Measurements from ENCODE around the gene TTC5.

TTC5 gene

DNA sequence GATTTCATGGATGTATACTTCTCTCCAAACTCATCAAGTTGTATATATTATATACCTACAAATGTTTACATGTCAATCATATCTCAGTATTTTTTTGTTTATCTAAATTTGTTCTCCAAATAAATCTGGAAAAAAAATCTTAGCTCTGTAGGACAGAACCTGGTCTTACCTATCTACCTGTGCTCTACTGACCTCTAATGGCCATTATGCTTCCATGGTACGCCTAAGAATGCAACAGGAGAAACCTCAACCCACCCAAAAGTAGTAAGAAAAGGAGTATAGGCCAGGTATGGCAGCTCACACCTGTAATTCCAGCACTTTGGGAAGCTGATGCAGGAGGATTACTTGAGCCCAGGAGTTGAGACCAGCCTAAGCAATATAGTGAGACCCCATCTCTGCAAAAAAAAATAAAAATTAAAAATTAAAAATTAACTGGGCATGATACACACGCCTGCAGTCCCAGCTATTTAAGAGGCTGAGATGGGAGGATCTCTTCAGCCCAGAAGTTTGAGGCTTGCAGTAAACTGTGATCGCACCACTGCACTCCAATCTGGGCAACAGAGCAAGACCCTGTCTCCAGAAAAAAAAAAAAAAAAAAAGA is 58.0 kb downstream of the TTC5 start:
- CTCF ChIA-PET: no interaction called here
- no peak for DNase-seq (ENCODE audit: low read depth, low spot score)

More for the DNA sequence above, 58.0 kb downstream of the TTC5 start:
- no peak overlapping the region for H3K4me3 ChIP-seq (ENCODE audit: low read depth, low read length)
- TF ChIP-seq, protein P1, sequence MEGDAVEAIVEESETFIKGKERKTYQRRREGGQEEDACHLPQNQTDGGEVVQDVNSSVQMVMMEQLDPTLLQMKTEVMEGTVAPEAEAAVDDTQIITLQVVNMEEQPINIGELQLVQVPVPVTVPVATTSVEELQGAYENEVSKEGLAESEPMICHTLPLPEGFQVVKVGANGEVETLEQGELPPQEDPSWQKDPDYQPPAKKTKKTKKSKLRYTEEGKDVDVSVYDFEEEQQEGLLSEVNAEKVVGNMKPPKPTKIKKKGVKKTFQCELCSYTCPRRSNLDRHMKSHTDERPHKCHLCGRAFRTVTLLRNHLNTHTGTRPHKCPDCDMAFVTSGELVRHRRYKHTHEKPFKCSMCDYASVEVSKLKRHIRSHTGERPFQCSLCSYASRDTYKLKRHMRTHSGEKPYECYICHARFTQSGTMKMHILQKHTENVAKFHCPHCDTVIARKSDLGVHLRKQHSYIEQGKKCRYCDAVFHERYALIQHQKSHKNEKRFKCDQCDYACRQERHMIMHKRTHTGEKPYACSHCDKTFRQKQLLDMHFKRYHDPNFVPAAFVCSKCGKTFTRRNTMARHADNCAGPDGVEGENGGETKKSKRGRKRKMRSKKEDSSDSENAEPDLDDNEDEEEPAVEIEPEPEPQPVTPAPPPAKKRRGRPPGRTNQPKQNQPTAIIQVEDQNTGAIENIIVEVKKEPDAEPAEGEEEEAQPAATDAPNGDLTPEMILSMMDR (IDR thresholded peaks at IDR 0.05; ENCODE audit: insufficient read depth, low read length, missing control alignments): no peak
- POLR2A ChIA-PET: no interaction called here
